AG09309 (cell line): ENCODE measurements around the gene PSMB8.

Experiments used
- DNase-seq: peaks from one replicate; pipeline ENCODE4 v3.0.0-alpha.2; 2010; ENCODE audit warnings: low read depth
- H3K4me3 ChIP-seq: 2 replicates; pipeline ENCODE4 v1.5.1; 2011; ENCODE audit warnings: mild to moderate bottlenecking, low read depth, low read length, moderate library complexity; ENCODE audit not compliant: control insufficient read depth
- TF ChIP-seq, protein P1 (sequence below): IDR thresholded peaks from 2 replicates; pipeline ENCODE4 v1.5.1; 2011; ENCODE audit warnings: mild to moderate bottlenecking, low read depth, low read length, inconsistent platforms; ENCODE audit not compliant: insufficient read depth, control insufficient read depth; ENCODE audit errors: missing control alignments

The PSMB8 gene

DNA sequence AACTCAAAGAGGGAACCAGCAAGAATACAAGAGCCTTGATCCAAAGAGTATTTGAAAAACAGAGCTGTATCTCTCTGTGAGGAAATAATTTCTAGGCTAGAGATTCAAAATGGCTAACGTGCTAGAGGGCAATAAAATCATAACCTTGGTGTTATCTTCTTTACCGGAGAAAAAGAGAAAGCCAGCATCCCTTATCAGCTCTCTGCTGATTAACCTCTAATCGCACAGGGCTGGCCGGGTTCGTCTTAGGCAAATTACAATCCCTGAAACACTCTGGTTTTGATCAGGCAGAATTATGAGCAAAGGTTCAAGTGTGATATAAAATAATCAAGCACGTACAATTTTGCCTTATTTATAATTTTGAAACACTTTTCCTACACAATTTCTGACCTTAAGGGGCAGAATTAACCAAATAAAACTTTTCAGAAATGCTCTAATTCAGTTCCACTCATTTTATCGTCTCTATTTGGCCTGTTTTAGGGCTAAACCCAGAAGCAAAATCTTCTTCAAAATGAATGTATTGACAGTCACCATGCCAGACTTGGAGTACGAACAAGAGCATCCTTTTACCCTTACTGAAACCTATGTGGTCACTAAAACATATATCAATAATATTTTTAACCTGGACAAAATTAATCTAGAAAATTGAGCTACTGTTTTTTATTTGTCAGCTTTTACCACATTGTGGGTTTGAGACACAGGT lies 23.9 kb upstream of the PSMB8 start:
- H3K4me3 ChIP-seq = no peak overlapping the region
- DNase-seq = no peak
- TF ChIP-seq, protein P1, sequence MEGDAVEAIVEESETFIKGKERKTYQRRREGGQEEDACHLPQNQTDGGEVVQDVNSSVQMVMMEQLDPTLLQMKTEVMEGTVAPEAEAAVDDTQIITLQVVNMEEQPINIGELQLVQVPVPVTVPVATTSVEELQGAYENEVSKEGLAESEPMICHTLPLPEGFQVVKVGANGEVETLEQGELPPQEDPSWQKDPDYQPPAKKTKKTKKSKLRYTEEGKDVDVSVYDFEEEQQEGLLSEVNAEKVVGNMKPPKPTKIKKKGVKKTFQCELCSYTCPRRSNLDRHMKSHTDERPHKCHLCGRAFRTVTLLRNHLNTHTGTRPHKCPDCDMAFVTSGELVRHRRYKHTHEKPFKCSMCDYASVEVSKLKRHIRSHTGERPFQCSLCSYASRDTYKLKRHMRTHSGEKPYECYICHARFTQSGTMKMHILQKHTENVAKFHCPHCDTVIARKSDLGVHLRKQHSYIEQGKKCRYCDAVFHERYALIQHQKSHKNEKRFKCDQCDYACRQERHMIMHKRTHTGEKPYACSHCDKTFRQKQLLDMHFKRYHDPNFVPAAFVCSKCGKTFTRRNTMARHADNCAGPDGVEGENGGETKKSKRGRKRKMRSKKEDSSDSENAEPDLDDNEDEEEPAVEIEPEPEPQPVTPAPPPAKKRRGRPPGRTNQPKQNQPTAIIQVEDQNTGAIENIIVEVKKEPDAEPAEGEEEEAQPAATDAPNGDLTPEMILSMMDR = no peak

DNA sequence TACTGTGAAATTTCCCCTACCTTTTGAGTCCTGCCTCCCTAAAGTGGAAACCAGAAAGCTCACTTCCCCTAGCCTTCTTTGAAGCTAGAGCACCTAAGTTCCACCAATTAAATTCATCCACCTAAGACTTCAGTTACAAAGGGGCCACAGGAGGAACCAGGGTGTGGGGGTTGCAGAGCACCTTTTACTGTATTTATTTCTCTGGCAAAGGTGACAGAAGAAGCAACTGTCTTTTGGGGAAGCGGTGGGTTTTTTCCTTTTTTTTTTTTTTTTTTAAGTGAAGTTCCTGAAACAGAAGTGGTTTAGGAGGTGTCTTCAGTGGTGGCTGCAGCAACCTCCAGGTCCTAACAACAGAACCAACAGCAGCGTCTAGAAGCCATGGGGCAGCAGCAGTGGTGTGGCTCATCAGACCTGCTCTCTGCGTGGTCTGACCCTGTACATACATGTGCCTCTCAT lies 23.2 kb upstream of the PSMB8 start:
- TF ChIP-seq, protein P1 = no peak
- DNase-seq = no peak
- H3K4me3 ChIP-seq = no peak overlapping the region

DNA sequence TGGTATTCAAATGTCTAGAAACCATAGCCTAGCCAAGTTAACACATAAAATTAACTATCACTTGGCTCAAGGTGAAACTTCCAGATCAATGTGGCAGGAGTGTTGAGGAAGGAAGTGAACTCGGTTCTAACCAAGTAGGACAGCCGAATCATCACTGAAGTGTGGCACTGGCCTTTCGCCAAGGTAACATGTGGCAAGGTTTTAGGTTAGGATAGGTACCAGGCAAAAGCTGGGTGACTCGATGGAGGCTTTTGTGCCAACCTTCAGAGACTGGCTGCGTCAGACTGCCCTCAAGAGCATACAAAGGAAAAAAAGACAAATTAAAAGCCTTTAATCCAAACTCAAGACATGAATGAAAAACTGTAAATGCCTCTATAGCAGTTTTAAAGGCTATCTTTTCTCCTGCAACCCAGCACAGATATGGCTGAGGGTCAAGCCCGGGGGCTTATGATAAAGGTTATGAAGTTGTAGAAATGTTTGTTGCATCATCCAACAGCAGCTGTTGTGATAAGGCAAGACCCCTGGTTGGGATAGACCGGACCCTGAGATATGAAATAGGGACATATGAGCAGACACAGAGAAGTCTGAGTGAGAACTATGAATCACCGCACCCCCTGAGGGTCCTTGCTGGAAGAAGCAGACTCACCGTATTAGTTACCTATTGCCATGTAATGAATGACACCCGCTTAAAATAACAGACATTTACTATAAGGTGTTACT lies 22.0 kb upstream of the PSMB8 start:
- TF ChIP-seq, protein P1 = no peak
- no peak overlapping the region for H3K4me3 ChIP-seq
- DNase-seq = no peak

DNA sequence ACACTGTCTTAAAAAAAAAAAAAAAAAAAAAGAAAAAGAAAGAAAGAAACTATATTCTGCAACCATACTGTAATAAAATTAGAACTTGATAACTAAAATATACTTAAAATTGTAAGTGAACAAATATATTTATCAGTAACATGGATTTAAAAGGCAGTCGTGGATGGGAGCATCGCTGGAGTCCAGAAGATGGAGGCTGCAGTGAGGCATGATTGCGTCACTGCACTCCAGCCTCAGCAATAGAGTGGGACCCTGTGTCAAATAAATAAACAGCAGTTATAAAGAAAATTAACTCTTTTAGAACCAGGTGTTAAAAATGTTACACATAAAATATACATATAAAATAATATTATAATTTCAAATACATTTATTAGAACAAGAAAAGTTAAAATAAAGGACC lies 18.9 kb upstream of the PSMB8 start:
- H3K4me3 ChIP-seq = no peak overlapping the region
- no peak for DNase-seq
- TF ChIP-seq, protein P1 = no peak

DNA sequence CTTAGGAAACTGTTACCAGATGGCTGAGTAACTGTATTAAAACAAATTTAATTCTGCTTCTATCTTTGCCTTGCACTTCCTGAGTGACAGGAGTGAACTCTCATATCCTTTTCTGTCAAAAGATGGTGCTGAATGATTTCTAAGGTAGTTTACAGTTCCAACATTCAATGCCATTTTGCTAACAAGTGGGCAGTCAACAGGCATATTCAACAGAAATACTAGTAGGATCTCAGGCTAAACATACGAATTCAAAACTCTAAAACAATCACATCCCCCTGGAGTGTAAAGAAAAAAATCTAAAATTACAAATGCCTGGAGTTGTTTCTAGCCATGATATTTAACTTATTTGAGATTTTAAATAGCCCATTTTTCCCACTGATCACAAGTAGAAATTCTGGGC lies 16.8 kb upstream of the PSMB8 start:
- no peak for DNase-seq
- TF ChIP-seq, protein P1 = no peak
- H3K4me3 ChIP-seq = no peak overlapping the region

DNA sequence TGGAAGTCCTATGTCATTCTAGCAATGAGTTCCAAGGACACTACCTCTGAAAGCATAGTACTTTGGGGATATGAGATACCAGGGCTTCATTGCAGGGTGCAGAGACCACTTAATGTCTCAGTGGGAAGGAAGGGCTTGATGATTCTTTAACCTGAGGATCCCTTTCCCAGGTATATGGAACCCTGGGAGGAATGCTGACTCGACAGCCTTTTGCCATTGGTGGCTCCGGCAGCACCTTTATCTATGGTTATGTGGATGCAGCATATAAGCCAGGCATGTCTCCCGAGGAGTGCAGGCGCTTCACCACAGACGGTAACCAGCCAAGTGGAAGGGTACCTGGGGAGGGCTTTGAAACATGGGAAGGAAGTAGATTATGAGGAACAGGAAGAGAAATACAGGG lies 14.3 kb upstream of the PSMB8 start:
- DNase-seq = no peak
- H3K4me3 ChIP-seq = no peak overlapping the region
- TF ChIP-seq, protein P1 = no peak
